ENCODE results near the gene CD200R1L. TPM values are rescaled to one million over a fixed set of nuclear protein-coding genes. Genes with fewer than 3 reads are reported as not detected.

The CD200R1L gene
- total and polyA plus RNA-seq, 11 donors: not detected

DNA sequence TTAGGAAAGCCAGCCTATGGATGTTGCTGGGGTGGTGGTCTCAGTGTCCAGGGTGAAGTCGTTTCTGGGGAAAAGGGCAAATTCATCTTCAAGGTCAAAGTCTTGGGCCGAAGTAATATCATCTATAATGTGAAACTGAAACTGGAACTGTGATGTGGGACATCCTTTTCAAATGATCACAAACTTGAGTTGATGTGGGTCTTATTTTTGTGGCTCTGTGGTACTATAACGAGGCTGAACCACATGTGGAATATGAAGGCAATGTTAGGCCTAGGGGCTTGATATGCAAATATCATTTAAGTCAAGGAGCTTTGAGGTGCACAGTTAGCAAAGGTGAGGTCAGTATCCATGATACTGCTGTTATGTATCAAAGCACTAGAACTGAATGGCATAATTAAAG is 1.5 kb upstream of the CD200R1L start:
- H3K27ac ChIP-seq: no peak overlapping the region
- TF ChIP-seq POLR2A (IDR thresholded peaks at IDR 0.05): no peak
- TF ChIP-seq, protein P1, sequence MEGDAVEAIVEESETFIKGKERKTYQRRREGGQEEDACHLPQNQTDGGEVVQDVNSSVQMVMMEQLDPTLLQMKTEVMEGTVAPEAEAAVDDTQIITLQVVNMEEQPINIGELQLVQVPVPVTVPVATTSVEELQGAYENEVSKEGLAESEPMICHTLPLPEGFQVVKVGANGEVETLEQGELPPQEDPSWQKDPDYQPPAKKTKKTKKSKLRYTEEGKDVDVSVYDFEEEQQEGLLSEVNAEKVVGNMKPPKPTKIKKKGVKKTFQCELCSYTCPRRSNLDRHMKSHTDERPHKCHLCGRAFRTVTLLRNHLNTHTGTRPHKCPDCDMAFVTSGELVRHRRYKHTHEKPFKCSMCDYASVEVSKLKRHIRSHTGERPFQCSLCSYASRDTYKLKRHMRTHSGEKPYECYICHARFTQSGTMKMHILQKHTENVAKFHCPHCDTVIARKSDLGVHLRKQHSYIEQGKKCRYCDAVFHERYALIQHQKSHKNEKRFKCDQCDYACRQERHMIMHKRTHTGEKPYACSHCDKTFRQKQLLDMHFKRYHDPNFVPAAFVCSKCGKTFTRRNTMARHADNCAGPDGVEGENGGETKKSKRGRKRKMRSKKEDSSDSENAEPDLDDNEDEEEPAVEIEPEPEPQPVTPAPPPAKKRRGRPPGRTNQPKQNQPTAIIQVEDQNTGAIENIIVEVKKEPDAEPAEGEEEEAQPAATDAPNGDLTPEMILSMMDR (IDR thresholded peaks at IDR 0.05): no peak
- DNase-seq: no peak
- H3K4me3 ChIP-seq: no peak overlapping the region
- peaks cover 0 to 7% (median 0%) of the 10 kb centered on the region in 12 donors for H3K4me1 ChIP-seq
- no peak for ATAC-seq
- intact Hi-C loops (cut with DNase I): no loop called here
- H3K36me3 ChIP-seq: no peaks in the 10 kb centered on the region
- WGBS, 4 donors: 46 to 69% (median 58%) methylated on average over 3 of the region's 3 CpGs
- no peaks in the 10 kb centered on the region for H3K27me3 ChIP-seq
- peaks cover 0 to 28% (median 3%) of the 10 kb centered on the region in 12 donors for H3K9me3 ChIP-seq

DNA sequence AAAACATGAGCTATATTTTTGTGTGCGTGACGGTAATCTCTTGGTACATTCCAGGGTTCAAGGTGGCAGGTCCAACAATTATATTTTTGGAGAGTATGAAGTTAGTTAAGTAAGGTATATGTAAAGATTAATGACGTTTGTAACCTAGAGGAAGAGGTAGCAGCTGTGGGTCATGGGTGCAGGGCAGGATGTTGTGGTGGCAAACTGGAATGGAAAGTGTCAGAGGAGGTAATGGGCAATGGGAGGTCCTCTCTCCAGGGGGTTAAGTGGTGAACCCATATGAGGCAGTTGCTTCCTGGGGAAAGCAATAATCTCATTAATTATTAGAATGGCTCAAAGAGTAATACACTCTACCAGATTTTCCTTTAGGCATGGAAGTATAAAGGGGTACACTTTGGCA is 1.0 kb upstream of the CD200R1L start:
- ATAC-seq (no peak), DNase-seq (no peak)
- H3K27ac ChIP-seq: no peak overlapping the region
- peaks cover 0 to 7% (median 0%) of the 10 kb centered on the region in 12 donors for H3K4me1 ChIP-seq
- TF ChIP-seq POLR2A (IDR thresholded peaks at IDR 0.05): no peak
- TF ChIP-seq, protein P1 (IDR thresholded peaks at IDR 0.05): no peak
- no peaks in the 10 kb centered on the region for H3K36me3 ChIP-seq
- no peak overlapping the region for H3K4me3 ChIP-seq
- H3K27me3 ChIP-seq: no peaks in the 10 kb centered on the region
- 73 to 79% (median 76%) methylated on average over 3 of the region's 3 CpGs for WGBS, 4 donors
- intact Hi-C loops (cut with DNase I): no loop called here
- H3K9me3 ChIP-seq: peaks cover 0 to 32% (median 3%) of the 10 kb centered on the region in 12 donors

DNA sequence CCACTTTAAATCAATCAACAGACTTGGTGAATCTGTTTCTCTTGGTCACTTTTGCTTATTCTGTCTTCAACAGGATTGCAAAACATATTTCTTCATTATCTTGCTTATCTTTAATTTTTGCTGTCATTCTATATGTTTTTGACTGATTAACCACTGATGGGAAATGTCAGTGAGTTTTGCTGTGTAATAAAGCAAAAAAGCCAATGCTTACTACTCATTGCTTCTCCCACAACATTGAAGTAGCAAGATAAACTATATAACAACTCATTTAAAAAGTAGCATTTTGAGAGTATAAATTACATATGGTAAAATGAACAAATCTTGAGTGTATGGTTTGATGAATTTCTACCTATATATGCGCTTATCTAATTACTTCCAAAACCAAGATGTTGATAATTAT is 892 bp downstream of the CD200R1L start:
- Histone ChIP-seq H3K27ac (no peak overlapping the region), H3K4me3 (no peak overlapping the region), H3K27me3 (no peaks in the 10 kb centered on the region), H3K4me1 (peaks cover 0 to 7% (median 0%) of the 10 kb centered on the region in 12 donors), H3K36me3 (no peaks in the 10 kb centered on the region), H3K9me3 (peaks cover 0 to 17% (median 4%) of the 10 kb centered on the region in 12 donors)
- ATAC-seq (no peak), DNase-seq (no peak)
- 82 to 96% (median 86%) methylated on average over 1 of the region's 1 CpG for WGBS, 4 donors
- no peak for TF ChIP-seq POLR2A (IDR thresholded peaks at IDR 0.05)
- TF ChIP-seq, protein P1 (IDR thresholded peaks at IDR 0.05): no peak
- intact Hi-C loops (cut with DNase I): no loop called here

DNA sequence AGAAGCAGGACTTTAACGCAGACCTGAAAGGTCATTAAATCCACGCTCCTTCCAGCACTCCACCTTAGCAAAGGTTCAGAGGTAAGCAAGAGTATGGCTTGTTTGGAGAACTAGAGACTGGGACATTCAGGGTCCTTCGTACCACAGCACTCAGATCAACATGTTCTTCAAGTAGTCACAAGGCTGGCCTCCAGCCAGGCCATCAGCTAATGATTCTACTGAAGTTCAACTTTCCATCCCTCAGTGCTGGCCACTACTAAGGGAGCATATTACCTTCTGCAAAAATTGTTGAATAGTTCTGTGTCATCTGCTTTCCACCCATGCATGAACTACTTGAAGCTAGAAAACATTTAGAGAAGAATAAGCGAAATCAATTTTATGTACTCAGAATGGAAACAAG is 17.6 kb downstream of the CD200R1L start:
- no peak for ATAC-seq
- Histone ChIP-seq H3K9me3 (no peaks in the 10 kb centered on the region), H3K36me3 (no peaks in the 10 kb centered on the region), H3K4me3 (no peak overlapping the region), H3K4me1 (no peaks in the 10 kb centered on the region), H3K27ac (no peak overlapping the region), H3K27me3 (no peaks in the 10 kb centered on the region)
- no peak for DNase-seq
- no peak for TF ChIP-seq POLR2A (IDR thresholded peaks at IDR 0.05)
- TF ChIP-seq, protein P1 (IDR thresholded peaks at IDR 0.05): no peak
- intact Hi-C loops (cut with DNase I): no loop called here
- 78 to 86% (median 81%) methylated on average over 4 of the region's 4 CpGs for WGBS, 4 donors

Measured in heart left ventricle (tissue), 16 donors.